ENCODE data around the gene SOX6. TPM values are rescaled to one million over a fixed set of nuclear protein-coding genes. Genes with fewer than 3 reads are reported as not detected.

Gene SOX6
- total RNA-seq, 4 donors from 2014 or later, result 25.3 to 42.3 (median 37.4) TPM

- Histone ChIP-seq H3K36me3 (no peaks in the 10 kb centered on the region), H3K9me3 (no peaks in the 10 kb centered on the region), H3K27me3 (no peaks in the 10 kb centered on the region), H3K4me1 (peaks cover 14 to 16% of the 10 kb centered on the region in 2 donors), H3K27ac (no peak overlapping the region), H3K4me3 (no peak overlapping the region)
- TF ChIP-seq POLR2A (IDR thresholded peaks at IDR 0.05) (no peak), CTCF (IDR thresholded peaks at IDR 0.05 in 4 of 5, conservative IDR thresholded peaks at IDR 0.05 in 1 of 5) (no peak)
- no peak for ATAC-seq
- in situ Hi-C loops (cut with MboI; ENCODE audit: low sequenced_read_pairs in 4 of 4), result no loop called here
- intact Hi-C loops (cut with DNase I; ENCODE audit: low total_unique reads), result no loop called here
- no peak for DNase-seq
Observed at GRCh38 chr11:16160146-16160545, 196.2 kb downstream of the SOX6 start.

GRCh38 chr11:16158426-16158994 is 197.8 kb downstream of the SOX6 start:
- intact Hi-C loops (cut with DNase I; ENCODE audit: low total_unique reads) (no loop called here), in situ Hi-C loops (cut with MboI; ENCODE audit: low sequenced_read_pairs in 4 of 4) (no loop called here)
- Histone ChIP-seq H3K4me1 (peaks cover 14 to 16% of the 10 kb centered on the region in 2 donors), H3K27me3 (no peaks in the 10 kb centered on the region), H3K36me3 (no peaks in the 10 kb centered on the region), H3K4me3 (no peak overlapping the region), H3K27ac (no peak overlapping the region), H3K9me3 (no peaks in the 10 kb centered on the region)
- ATAC-seq, result no peak
- TF ChIP-seq CTCF (IDR thresholded peaks at IDR 0.05 in 4 of 5, conservative IDR thresholded peaks at IDR 0.05 in 1 of 5) (no peak), POLR2A (IDR thresholded peaks at IDR 0.05) (no peak)
- no peak for DNase-seq

- H3K9me3 ChIP-seq, result no peaks in the 10 kb centered on the region
- H3K27ac ChIP-seq, result no peak overlapping the region
- DNase-seq (no peak), ATAC-seq (no peak)
- no peaks in the 10 kb centered on the region for H3K27me3 ChIP-seq
- no peaks in the 10 kb centered on the region for H3K36me3 ChIP-seq
- peaks cover 14 to 16% of the 10 kb centered on the region in 2 donors for H3K4me1 ChIP-seq
- in situ Hi-C loops (cut with MboI; ENCODE audit: low sequenced_read_pairs in 4 of 4) (no loop called here), intact Hi-C loops (cut with DNase I; ENCODE audit: low total_unique reads) (no loop called here)
- H3K4me3 ChIP-seq, result no peak overlapping the region
- TF ChIP-seq POLR2A (IDR thresholded peaks at IDR 0.05) (no peak), CTCF (IDR thresholded peaks at IDR 0.05 in 4 of 5, conservative IDR thresholded peaks at IDR 0.05 in 1 of 5) (no peak)
Observed at GRCh38 chr11:16157327-16157726, 199.0 kb downstream of the SOX6 start.

DNA sequence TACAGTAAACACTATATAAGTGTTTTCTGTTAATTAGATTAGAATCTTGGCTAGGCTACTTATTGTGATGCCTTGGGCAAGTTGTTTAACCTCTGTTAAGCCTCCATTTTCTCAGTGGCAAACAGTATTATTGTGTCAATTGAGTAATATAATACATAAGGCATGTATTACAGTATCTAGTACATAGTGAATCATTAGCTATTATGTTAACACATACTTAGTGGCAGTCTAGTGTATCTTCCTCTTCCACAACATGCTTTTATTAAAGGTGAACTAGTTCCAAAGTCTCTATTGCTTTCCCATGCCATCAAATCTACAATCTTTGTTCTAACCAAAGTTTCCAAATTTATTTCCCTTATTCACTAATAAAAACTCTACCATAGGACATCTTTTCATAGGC is 200.9 kb downstream of the SOX6 start:
- DNase-seq, result no peak
- TF ChIP-seq POLR2A (IDR thresholded peaks at IDR 0.05) (no peak), CTCF (IDR thresholded peaks at IDR 0.05 in 4 of 5, conservative IDR thresholded peaks at IDR 0.05 in 1 of 5) (no peak)

More for the DNA sequence above, 200.9 kb downstream of the SOX6 start:
- ATAC-seq, result no peak
- peaks cover 10 to 16% of the 10 kb centered on the region in 2 donors for H3K4me1 ChIP-seq
- no peak overlapping the region for H3K4me3 ChIP-seq
- intact Hi-C loops (cut with DNase I; ENCODE audit: low total_unique reads) (no loop called here), in situ Hi-C loops (cut with MboI; ENCODE audit: low sequenced_read_pairs in 4 of 4) (no loop called here)
- no peaks in the 10 kb centered on the region for H3K27me3 ChIP-seq
- no peaks in the 10 kb centered on the region for H3K36me3 ChIP-seq
- H3K27ac ChIP-seq, result no peak overlapping the region
- H3K9me3 ChIP-seq, result no peaks in the 10 kb centered on the region
